Coronary artery (tissue), 2 donors: Measurements from ENCODE around the gene KATNIP.

ENCODE experiments used
- DNase-seq: peaks from one replicate; pipeline ENCODE4 v3.0.0-alpha.2; 2017; ENCODE audit warnings: low spot score
- H3K27ac ChIP-seq, 2 donors: fragments of 200-600 bp; sonication (generic); one replicate each; pipeline ENCODE4 v1.5.1; 2016 to 2019
- H3K4me3 ChIP-seq: fragments of 200-600 bp; sonication (generic); 2 replicates; pipeline ENCODE4 v1.5.1; 2016; ENCODE audit warnings: mild to moderate bottlenecking, moderate library complexity
- CTCF ChIP-seq: fragments of 200-600 bp; sonication (generic); IDR thresholded peaks from one replicate; pipeline ENCODE4 v1.5.1; 2019; ENCODE audit warnings: antibody characterized with exemption

Gene KATNIP

GRCh38 chr16:27520982-27521673, 28.8 kb upstream of the KATNIP start:
- H3K27ac ChIP-seq = peak overlapping the region; percentile 39 to 79
- no peak for TF ChIP-seq CTCF
- DNase-seq = no peak
- peak overlapping the region; percentile 30 for H3K4me3 ChIP-seq

GRCh38 chr16:27522173-27522707, 27.7 kb upstream of the KATNIP start:
- DNase-seq = no peak
- H3K4me3 ChIP-seq = no peak overlapping the region
- H3K27ac ChIP-seq = no peak overlapping the region
- no peak for TF ChIP-seq CTCF

GRCh38 chr16:27526180-27526579, 23.8 kb upstream of the KATNIP start:
- TF ChIP-seq CTCF = no peak
- DNase-seq = no peak
- Histone ChIP-seq H3K4me3 (no peak overlapping the region), H3K27ac (no peak overlapping the region)

GRCh38 chr16:27528294-27528693, 21.6 kb upstream of the KATNIP start:
- Histone ChIP-seq H3K4me3 (no peak overlapping the region), H3K27ac (no peak overlapping the region)
- no peak for DNase-seq
- no peak for TF ChIP-seq CTCF

- no peak for TF ChIP-seq CTCF
- no peak overlapping the region for H3K27ac ChIP-seq
- no peak overlapping the region for H3K4me3 ChIP-seq
- no peak for DNase-seq
Observed at GRCh38 chr16:27529962-27530361, 20.0 kb upstream of the KATNIP start.

GRCh38 chr16:27531186-27531585, 18.8 kb upstream of the KATNIP start:
- no peak overlapping the region for H3K4me3 ChIP-seq
- no peak for TF ChIP-seq CTCF
- no peak for DNase-seq
- H3K27ac ChIP-seq = no peak overlapping the region
